ENCODE data around the gene CYP24A1.

The CYP24A1 gene

DNA sequence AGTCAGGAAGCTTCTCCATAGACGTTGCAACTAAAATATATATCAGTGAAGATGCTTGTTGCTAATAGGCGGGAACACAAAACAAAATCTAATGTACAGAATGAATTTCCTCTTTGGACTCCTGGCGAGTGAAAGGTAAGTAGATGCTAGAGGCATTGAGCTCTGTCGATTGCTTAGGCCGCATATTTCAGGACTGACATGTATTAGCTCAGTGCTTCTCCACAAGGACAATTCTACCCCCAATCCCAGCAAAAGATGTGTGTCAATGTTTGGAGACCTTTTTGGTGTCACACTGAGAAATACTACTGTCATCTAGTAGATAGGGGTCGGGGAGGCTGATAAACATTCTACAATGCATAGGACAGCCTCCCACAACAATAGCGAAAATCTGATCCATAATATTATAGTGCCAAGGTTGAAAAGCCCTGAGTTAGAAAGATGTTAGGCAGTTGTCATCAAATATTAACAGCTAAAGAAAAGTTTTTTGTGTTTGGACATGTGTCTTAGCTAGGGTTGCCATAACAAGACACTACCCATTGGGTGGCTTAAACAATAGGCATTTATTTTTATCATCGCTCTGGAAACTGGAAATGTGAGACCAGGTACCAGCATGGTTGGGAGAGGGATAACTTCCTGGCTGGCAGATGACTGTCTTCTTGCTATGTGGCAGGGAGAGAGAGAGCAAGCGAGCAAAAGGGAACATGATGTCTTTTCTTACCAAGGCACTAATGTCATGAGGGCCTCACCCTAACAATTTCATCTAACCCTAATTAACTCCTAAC, 55.4 kb downstream of the CYP24A1 start:
- no peak for TF ChIP-seq CTCF (conservative IDR thresholded peaks at IDR 0.05)
- H3K27ac ChIP-seq, result no peak overlapping the region

DNA sequence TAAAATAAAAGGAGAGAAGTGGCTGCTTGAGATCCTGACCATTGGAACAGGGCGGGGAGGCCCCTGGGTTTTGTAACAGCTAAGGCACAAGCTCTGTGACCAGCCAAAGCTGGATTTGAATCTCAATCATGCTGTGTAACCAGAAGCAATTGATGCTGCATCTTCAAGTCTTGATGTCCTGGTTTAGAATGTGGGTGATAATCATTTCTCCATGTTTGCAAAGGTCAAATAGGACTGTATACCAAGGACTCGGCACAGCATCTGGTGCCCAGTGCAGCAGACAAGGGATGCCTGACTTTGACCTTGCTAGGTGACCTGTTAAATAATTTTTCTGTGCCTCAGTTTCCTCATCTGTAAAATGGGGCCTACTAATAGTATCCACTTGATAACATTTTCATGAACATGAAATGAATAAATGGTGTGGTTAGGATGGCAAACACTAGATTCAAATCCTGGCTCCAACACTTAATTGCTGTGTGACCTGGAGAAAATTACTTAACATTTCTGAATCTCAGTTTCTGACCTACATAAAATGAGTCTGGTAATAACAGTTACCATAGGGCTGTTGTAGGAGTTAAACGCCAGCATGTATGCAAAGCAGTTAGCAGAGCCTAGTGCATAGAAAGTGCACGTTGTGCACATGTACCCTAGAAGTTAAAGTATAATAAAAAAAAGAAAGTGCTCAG, 57.1 kb downstream of the CYP24A1 start:
- no peak for TF ChIP-seq CTCF (conservative IDR thresholded peaks at IDR 0.05)
- H3K27ac ChIP-seq, result no peak overlapping the region

- no peak overlapping the region for H3K27ac ChIP-seq
- TF ChIP-seq CTCF (conservative IDR thresholded peaks at IDR 0.05), result no peak
Observed at GRCh38 chr20:54115172-54115854, 58.5 kb downstream of the CYP24A1 start.

DNA sequence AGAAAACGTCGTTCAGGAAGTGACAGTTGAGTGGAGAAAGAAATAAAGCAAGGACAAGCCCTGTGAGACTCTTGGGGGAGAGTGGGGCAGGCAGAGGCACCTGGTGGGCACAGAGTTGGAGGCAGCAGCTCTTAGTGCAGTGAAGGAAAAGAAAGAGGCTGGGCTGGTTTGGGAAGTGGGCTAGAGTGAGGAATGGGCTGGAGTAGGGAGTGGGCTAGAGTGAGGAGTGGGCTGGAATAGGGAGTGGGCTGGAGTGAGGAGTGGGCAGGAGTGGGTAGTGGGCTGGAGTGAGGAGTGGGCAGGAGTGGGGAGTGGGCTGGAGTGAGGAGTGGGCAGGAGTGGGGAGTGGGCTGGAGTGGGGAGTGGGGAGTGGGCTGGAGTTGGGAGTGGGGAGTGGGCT, 59.7 kb downstream of the CYP24A1 start:
- no peak for TF ChIP-seq CTCF (conservative IDR thresholded peaks at IDR 0.05)
- no peak overlapping the region for H3K27ac ChIP-seq

GRCh38 chr20:54113566-54113965, 60.2 kb downstream of the CYP24A1 start:
- H3K27ac ChIP-seq, result no peak overlapping the region
- no peak for TF ChIP-seq CTCF (conservative IDR thresholded peaks at IDR 0.05)

DNA sequence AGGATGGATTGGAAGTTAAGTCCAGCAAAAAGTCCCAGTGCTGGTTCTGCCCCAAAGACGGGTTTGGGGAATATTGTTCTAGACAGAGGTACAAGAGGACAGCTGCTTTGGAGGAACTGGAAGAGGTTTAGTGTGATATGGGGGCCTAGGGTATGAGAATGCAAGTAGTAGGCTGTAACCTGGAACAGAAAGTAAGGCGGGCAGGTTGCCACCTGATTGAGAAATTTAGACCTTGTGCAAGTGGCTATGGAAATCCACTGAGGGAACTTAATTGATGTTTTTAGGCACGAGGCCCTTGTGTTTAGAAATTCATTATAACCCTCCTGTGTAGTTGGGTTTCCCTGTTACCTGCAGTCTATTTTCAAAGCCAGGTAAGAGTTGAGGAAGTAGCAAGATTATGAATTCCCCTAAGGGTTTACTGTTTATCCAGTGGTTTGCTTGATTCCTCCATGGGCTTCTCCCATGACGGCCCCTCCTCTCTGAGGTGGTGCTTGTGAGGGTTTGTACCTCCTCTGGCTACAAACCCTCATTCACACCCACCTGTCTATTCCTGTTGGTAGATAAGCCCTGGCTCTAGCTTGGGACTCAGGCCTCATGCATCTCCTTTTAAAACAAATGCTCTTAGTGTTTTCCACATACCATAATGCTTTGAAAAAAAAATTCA, 61.4 kb downstream of the CYP24A1 start:
- H3K27ac ChIP-seq, result no peak overlapping the region
- no peak for TF ChIP-seq CTCF (conservative IDR thresholded peaks at IDR 0.05)

DNA sequence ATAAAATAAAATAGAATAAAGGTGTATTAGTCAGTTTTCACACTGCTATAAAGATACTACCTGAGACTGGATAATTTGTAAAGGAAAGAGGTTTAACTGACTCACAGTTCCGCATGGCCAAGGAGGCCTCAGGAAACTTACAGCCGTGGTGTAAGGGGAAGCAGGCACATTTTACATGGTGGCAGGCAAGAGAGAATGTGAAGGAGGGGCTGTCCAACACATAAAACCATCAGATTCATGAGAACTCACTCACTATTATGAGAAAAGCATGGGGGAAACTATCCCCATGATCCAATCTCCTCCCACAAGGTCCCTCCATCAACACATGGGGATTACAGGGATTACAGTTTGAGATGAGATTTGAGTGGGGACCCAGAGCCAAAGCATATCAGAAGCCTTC, 62.3 kb downstream of the CYP24A1 start:
- no peak overlapping the region for H3K27ac ChIP-seq
- no peak for TF ChIP-seq CTCF (conservative IDR thresholded peaks at IDR 0.05)
